Kidney capillary endothelial cell (primary cell): Measurements from ENCODE around the gene KERA.
A peak's percentile ranks its signal among the peaks of the same experiment; 100 is the strongest.

ENCODE experiments used
- DNase-seq: peaks from one replicate; pipeline ENCODE4 v3.0.0-alpha.2; 2018; ENCODE audit warnings: low spot score

KERA gene

DNA sequence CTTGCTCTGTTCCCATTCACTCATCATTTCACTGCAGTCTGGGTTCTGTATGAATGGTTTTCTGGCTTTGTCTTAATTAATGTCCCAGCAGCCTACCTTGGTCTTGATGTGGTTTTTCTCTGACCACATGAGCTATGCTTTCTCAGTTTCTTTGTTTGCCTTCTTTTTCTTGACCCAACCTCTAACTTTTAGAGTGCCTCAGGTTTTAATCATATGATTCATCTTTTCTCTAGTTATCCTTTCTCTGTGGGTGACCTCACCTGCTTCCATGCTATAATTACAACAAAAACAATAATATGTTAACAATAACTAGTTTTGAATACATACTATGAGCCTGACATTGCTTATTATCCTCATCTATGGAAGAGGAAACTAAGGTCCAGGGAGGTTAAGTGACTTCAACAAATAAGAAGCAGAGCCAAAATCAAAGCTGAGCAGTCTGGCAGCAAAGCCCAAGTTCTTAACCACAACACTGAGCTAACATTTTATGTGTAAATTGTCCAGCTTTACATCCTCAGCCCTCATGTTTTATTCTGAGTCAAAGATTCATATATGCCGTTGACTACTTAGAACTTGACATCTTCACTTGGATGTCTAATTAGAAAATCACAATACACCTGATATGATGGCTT is 48.4 kb downstream of the KERA start:
- peak; percentile 4 for DNase-seq

DNA sequence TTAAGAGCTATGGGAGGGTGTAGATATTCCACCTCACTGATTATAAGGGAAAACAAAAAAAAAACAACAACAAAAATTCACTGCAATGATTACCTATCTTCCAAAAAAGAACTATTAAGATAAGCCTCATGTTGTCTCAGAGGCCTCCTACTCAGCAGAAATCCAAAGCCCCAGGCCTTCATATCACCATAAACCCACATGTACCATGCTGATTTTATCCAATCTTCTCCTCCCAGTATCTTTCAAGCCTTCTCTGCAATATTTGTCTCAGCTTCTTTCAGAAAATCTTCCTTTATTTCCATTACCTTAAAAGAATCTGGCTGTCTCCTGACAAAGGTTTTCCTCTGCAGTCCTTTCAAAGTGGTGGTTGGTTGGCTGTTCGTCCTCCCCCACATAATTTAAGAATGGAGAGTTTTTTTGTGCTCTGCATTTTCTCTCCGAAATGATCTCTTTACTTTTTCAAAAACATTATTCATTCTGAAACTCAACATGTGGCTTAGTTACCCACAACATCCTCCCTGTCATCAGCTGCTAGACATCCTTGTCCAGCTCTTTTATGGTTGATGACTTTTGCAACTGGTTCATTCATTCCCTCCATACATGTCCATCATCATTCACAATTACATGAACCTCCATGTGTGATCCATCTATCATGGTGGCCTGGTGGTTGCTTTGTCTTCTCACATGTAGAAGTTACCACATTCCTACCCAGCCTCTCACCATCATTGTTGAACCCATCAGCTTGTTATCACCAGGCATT is 50.1 kb downstream of the KERA start:
- DNase-seq, result no peak

DNA sequence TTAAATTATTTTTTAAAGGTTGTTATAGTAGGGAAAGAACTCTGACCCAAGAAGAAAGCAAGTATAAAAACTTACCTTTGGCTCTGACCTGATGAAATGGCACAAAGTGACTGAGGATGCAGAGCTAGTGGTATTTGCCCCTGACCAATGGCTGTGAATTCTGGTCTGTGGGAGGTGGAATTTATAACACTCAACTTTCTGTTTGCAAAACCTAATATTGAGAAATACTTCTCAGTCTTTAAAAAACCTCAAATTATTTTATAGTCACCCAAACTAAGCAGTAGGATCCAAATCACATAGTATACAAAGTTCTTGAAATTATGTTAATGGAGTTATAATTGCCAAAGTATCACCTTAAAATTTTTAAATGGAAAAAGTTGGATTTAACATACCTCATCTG is 53.0 kb downstream of the KERA start, which contains the start of gene EPYC:
TSS of gene EPYC (minus strand) at position 101 of the 400 bp plus-strand sequence. CDS start 2,407 bp downstream, outside the sequence.
- no peak for DNase-seq

DNA sequence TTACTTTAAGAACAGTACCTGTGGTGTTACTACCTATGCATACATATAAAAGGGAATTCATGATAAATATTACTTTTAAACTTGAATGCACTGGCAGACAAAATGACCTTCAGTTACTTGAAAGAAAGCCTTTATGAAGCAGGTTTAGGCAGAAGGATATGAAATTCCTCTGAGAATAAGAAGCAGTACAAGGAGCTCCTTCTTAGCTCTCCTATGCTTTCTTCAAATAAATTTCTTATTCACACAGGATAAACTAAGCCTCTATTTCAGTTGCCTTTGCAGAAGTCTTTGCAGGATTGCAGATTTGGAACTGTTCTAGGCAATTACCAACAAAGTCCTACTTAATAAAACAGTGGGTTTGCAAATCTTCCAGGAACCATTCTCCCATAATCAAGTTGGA is 54.1 kb downstream of the KERA start:
- no peak for DNase-seq

- DNase-seq, result no peak
These were observed 56.5 kb downstream of the KERA start for GRCh38 chr12:91001306-91001705.
